K562 (cell line): ENCODE results near the gene ZNF41. TPM values are rescaled to one million over a fixed set of nuclear protein-coding genes. Genes with fewer than 3 reads are reported as not detected.
"Not testable (repeated sequence)": the region's sequence is repeated elsewhere in the genome, so short reads cannot be mapped to it uniquely, and the experiment has no call there.

ENCODE experiments used
- ATAC-seq: fragments of 200-7000 bp; cut with Tn5 transposase; 3 replicates; pipeline ENCODE4 v1.9.1; 2020; ENCODE audit warnings: moderate library complexity
- BruUV-seq: library from RNA; stranded (reverse); fragments of 400-500 nt; replicated peaks from 2 replicates; lab custom pipeline; 2021; lab: Mats Ljungman, UMichigan
- CTCF ChIA-PET: fragments of 300-600 bp; formaldehyde crosslinking; extraction: SDS; loops from one replicate; lab custom pipeline; 2021; ENCODE audit warnings: low intra/inter-chr PET ratio; lab: Yijun Ruan, JAX
- POLR2A ChIA-PET: fragments of 300-600, 350-650 bp; sonication (Branson Sonifier 250); formaldehyde crosslinking; extraction: SDS; loops from one replicate; lab custom pipeline; 2021; ENCODE audit warnings: antibody characterized with exemption, inconsistent platforms; lab: Yijun Ruan, JAX
- DNase-seq, 4 experiments: peaks; one replicate each; pipeline versions ENCODE4 v3.0.0 to v3.0.0-alpha.2; 2011 to 2018; ENCODE audit warnings: low spot score in 3 of 4, mixed read lengths in 3 of 4; ENCODE audit errors: extremely low read depth in 1 of 4
- FAIRE-seq: peaks from 2 replicates; lab custom pipeline; 2011; peaks lifted over from hg19 to GRCh38; lab: Jason Lieb, UNC
- H2AFZ ChIP-seq: 2 replicates; pipeline ENCODE4 v1.6.0; 2011; ENCODE audit warnings: low read depth, low read length, control low read depth, inconsistent platforms
- H3K27ac ChIP-seq: fragments of 200-600 bp; 3 replicates; pipeline ENCODE4 v1.8.0; 2011; ENCODE audit warnings: low read depth, mild to moderate bottlenecking, control low read depth, inconsistent platforms, low read length, moderate library complexity, mixed read lengths; ENCODE audit errors: extremely low read depth
- H3K27me3 ChIP-seq, 2 experiments: fragments of 300-600 bp in 1 of 2; 2 replicates in 1 of 2; 3 replicates in 1 of 2; pipeline versions ENCODE4 v1.6.0 to v1.8.0; 2011; ENCODE audit warnings: inconsistent platforms in 2 of 2, low read length in 2 of 2, mild to moderate bottlenecking in 1 of 2, mixed read lengths in 1 of 2, moderate library complexity in 1 of 2; ENCODE audit not compliant: control insufficient read depth in 2 of 2, insufficient read depth in 2 of 2
- H3K36me3 ChIP-seq: fragments of 300-600 bp; 3 replicates; pipeline ENCODE4 v1.8.0; 2011; ENCODE audit warnings: mild to moderate bottlenecking, low read length, inconsistent platforms; ENCODE audit not compliant: control insufficient read depth, insufficient read depth
- H3K4me1 ChIP-seq, 2 experiments: fragments of 200-600 bp in 1 of 2; replicated peaks in 1 of 2; 2 replicates in 1 of 2; 3 replicates in 1 of 2; pipeline versions ENCODE4 v1.5.1 to v1.8.0; 2011; ENCODE audit warnings: inconsistent platforms in 2 of 2, low read length in 2 of 2, mild to moderate bottlenecking in 1 of 2, mixed read lengths in 1 of 2, moderate library complexity in 1 of 2; ENCODE audit not compliant: control insufficient read depth in 2 of 2, insufficient read depth in 2 of 2
- H3K4me2 ChIP-seq: 2 replicates; pipeline ENCODE4 v1.6.1; 2011; ENCODE audit warnings: low read length, control low read depth, inconsistent platforms, mixed read lengths; ENCODE audit not compliant: insufficient read depth
- H3K4me3 ChIP-seq: fragments of 200-600 bp; sonication (generic), shearing (Covaris generic); 2 replicates; pipeline ENCODE4 v1.5.1; 2016; ENCODE audit warnings: control low read depth, inconsistent platforms
- H3K79me2 ChIP-seq: fragments of 200-600 bp; 3 replicates; pipeline ENCODE4 v1.8.0; 2011; ENCODE audit warnings: low read length, inconsistent platforms; ENCODE audit not compliant: control insufficient read depth, insufficient read depth
- H3K9ac ChIP-seq, 2 experiments: 2 replicates each; pipeline versions ENCODE4 v1.6.0 to v1.6.1; 2011; ENCODE audit warnings: low read depth in 2 of 2, low read length in 2 of 2, control low read depth in 1 of 2, inconsistent platforms in 1 of 2, mild to moderate bottlenecking in 1 of 2, mixed read lengths in 1 of 2; ENCODE audit not compliant: insufficient read depth in 1 of 2
- H3K9me1 ChIP-seq: one replicate; pipeline ENCODE4 v1.6.0; 2011; ENCODE audit warnings: inconsistent platforms, mild to moderate bottlenecking, low read length, moderate library complexity; ENCODE audit not compliant: control insufficient read depth, insufficient read depth
- H3K9me3 ChIP-seq: replicated peaks from 2 replicates; pipeline ENCODE4 v1.5.1; 2011; ENCODE audit warnings: low read depth, low read length, inconsistent platforms; ENCODE audit not compliant: control insufficient read depth, insufficient read depth
- H4K20me1 ChIP-seq: replicated peaks from 2 replicates; pipeline ENCODE4 v1.6.1; 2011; ENCODE audit warnings: low read length, inconsistent platforms, mixed read lengths; ENCODE audit not compliant: control insufficient read depth, insufficient read depth
- RAD21 ChIP-seq, 2 experiments: fragments of 250-450 bp in 1 of 2; fragments of 450-650 bp in 1 of 2; sonication (Bioruptor Pico) in 1 of 2; formaldehyde crosslinking in 1 of 2; IDR thresholded peaks in 1 of 2; conservative IDR thresholded peaks in 1 of 2; 2 replicates each; pipeline versions ENCODE4 v1.4.0 to v1.8.0; 2020 to 2022; ENCODE audit warnings: mild to moderate bottlenecking in 2 of 2, moderate library complexity in 1 of 2
- TRIM24 ChIP-seq, 2 experiments: fragments of 450-650 bp; IDR thresholded peaks; 2 replicates each; pipeline ENCODE4 v1.6.1; 2016
- WGBS: fragments of 100-300 bp; shearing (Covaris generic); methylation state at CpG from one replicate; pipeline ENCODE4 v1.1.6; 2016; ENCODE audit warnings: low coverage, mixed read lengths; ENCODE audit not compliant: insufficient coverage; ENCODE audit errors: missing lambda C conversion rate; 5-methylcytosine and 5-hydroxymethylcytosine counted together
- in situ Hi-C: fragments of 300-500 bp; cut with MboI; formaldehyde crosslinking; loops from 4 replicates; pipeline ENCODE4 v1.15.0; 2018; ENCODE audit warnings: inconsistent platforms, mixed read lengths
- intact Hi-C: fragments of 100-400 bp; cut with micrococcal nuclease; formaldehyde crosslinking; loops from 2 replicates; pipeline ENCODE4 v1.14.2; 2022
- polyA plus RNA-seq, 8 experiments: library from polyadenylated mRNA; depleted of rRNA in 4 of 8; stranded (reverse) in 5 of 8; unstranded in 3 of 8; fragments of >200 nt; fragmentation: Nextera tagmentation in 2 of 8; fragmentation: Illumina TruSeq in 1 of 8; extraction: Ambion mirVana in 2 of 8; extraction: Trizol in 1 of 8; gene quantifications; 2 replicates each; pipeline versions ENCODE4 v1.2.1 to v1.2.3, GENCODE V29; 2011 to 2014; ENCODE audit warnings: inconsistent platforms in 1 of 8, missing spikeins in 1 of 8
- total RNA-seq, 7 experiments: library from RNA; depleted of rRNA in 6 of 7; stranded (reverse); fragments of >200 nt in 6 of 7; fragmentation: Illumina TruSeq in 2 of 7; extraction: Trizol in 2 of 7; gene quantifications; 2 replicates each; pipeline versions ENCODE4 v1.2.1 to v1.2.3, GENCODE V29; 2011 to 2021; ENCODE audit warnings: low replicate concordance in 1 of 7

Gene ZNF41
- total and polyA plus RNA-seq, 9 of the 15 experiments (the other 6 are each of a cell fraction or from before 2014, with no cell fraction given): 0.53 to 8.6 (median 6.6) TPM

DNA sequence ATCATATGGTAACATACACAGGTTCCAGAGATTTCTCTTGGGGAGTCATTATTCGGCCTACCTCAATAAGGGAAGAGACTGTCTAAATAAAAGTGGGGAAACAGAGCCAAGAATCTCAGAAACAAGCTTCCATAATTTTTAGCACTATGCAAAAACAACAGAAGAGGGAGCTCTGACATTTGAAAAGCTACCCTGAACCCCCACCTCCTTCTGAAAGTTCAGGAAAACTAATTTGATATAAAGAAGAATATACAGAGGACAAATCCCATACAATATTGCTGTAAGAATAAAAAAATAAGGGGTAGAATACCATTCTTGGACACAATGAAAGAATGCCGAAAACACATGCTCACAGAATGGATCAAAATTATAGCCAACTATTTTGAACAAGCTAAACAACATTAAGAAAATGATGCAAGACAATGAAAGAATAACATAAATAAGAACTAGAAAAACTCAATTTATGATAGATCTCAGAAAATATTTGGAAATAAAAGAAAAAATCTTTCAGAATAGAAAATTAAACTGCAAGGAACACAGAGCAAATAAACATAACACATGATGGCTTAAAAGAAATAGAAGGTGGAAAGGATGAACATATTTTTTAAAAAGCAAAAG lies 14.4 kb upstream of the ZNF41 start (continued):
- peak in 1 of 2 experiments; percentile 49; a peak in 1 of 4 replicates for TF ChIP-seq TRIM24 (IDR thresholded peaks at IDR 0.05)
- peak; percentile 32 to 82; a peak in 3 of 4 replicates for TF ChIP-seq RAD21 (CRISPR knock-in tag; conservative IDR thresholded peaks at IDR 0.05 in 1 of 2, IDR thresholded peaks at IDR 0.05 in 1 of 2)

DNA sequence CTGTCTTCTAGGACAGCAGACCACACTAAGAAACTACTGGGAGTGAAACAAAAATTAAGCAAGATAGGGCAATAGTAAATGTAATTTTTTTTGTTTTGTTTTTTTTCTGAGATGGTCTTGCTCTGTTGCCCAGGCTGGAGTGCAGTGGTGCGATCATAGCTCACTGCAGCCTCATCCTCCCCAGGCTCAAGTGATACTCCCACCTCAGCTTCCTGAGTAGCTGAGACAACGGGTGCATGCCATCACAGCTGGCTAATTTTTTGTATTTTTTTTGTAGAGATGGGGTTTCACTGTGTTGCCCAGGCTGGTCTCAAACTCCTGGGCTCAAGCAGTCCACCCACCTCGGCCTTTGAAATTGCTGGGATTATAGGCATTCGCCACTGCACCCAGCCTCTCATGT lies 9.1 kb upstream of the ZNF41 start:
- FAIRE-seq, H3K4me3 ChIP-seq, H3K36me3 ChIP-seq, H3K9ac ChIP-seq, CTCF ChIA-PET, H3K4me1 ChIP-seq, DNase-seq, ATAC-seq, POLR2A ChIA-PET, H3K27ac ChIP-seq, H2AFZ ChIP-seq, H3K79me2 ChIP-seq, in situ Hi-C loops, H3K9me1 ChIP-seq, H4K20me1 ChIP-seq, intact Hi-C loops, H3K9me3 ChIP-seq, BruUV-seq, H3K27me3 ChIP-seq, H3K4me2 ChIP-seq: not testable (repeated sequence)
- 79% methylated on average over 3 of the region's 4 CpGs for WGBS
